SKM-1 (cell line): ENCODE results near the gene PCDHGB1.
"Not testable (repeated sequence)": the region's sequence is repeated elsewhere in the genome, so short reads cannot be mapped to it uniquely, and the experiment has no call there.

ENCODE experiments used
- DNase-seq: peaks from one replicate; lab custom pipeline; 2025; ENCODE audit not compliant: unreplicated experiment; lab: John Stamatoyannopoulos, UW

Gene PCDHGB1

GRCh38 chr5:141349917-141350619 lies at the start of gene PCDHGB1:
Gene PCDHGB1 (plus strand): TSS chr5:141350099. CDS start chr5:141350261, 162 bp downstream.
- no peak for DNase-seq

DNA sequence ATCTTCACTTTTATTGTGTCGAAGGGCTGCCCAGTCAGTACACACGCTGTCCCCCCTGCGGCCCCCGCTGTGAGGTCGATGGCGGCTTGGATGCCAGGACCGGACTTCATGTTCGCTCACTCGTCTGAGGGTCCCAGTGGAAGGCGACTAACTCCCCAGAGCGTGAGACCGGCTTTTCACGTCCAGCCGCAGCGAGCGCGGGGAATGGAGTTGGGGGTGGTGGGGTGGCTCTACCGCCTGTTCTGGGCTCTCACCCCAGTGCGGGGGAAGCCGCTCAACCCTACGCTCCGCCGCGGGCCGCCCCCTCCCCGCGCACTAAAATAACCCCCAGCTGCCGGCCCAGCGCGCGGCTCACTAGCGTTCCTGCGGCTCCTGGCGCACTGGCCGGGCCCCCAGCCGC lies 46.1 kb upstream of the PCDHGB1 start, which contains the start of gene SLC25A2:
Gene SLC25A2, minus strand, starts transcription at position 294 of the 400 bp plus-strand sequence. Its CDS starts 184 bp downstream, at position 110.
- DNase-seq: no peak

DNA sequence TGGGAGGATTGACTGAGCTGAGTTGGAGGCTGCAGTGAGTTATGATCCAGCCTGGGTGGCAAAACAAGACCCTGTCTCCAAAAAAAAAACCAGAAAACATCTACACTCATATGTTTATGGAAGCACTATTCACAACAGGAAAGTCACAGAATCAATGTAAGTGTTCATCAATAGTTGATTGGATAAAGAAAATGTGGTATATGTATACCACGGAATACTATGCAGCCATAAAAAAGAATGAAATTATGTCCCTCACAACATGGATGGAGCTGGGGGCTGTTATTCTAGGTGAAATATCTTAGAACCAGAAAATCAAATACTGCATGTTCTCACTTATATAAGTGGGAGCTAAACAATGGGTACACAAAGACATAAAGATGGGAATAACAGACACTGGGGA lies 43.3 kb upstream of the PCDHGB1 start:
- DNase-seq: no peak

DNA sequence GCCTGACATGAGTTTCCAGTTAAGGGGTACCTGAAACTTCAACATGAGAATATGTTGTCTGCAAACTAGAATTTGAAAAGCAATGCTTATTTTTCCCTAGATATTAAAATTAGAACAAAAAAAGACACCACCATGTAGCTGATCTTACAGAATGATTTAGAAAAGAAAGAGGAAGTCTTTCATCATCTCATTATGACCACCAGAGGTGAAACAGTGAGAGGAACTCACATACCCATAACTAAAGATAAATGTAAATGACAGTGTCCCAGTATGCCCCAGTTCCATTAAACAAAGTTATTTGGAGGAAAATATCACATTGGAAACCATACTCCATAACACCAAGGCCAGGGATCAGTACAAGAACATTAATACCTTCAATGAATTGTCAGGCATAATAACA lies 36.2 kb upstream of the PCDHGB1 start:
- DNase-seq: no peak

GRCh38 chr5:141316963-141317362 lies 32.9 kb upstream of the PCDHGB1 start:
- DNase-seq: not testable (repeated sequence)

DNA sequence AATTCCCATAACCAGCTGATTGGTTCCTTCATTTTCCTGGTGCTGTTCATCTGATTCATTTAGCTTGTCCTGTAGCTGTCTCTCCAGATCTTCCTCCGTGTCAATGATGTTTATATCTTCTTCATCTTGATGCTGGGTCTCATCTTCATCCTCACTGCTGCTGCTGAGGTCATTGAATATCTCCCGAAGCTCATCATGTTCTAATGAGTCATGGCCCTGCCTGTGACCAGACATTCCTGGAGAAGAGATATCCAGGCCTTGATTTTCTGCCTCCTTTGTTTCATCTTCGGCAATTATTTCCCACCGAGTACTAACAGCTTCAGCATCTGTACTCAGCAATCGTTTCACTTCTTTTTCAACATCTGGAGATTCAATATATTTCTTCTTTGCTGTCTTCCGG lies 30.7 kb upstream of the PCDHGB1 start:
- DNase-seq: no peak

DNA sequence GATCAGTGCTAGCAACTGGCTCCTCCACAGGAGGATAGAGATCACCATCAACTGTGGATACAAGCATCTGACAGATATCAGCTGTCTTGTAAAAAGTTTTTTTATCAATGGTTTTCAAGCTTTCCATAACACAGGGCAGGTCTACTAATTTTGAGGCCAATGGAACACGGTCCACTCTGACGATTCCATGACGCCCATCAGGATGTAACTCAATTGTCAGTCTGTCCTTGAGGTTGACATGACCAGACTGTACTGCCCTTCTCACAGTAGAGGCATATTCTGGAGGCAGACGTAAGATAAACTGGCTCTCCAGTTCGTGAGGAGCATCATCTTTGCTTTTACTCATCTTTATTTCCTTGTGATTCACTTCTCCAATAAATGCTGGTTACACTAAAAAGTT lies 30.2 kb upstream of the PCDHGB1 start:
- DNase-seq: no peak

DNA sequence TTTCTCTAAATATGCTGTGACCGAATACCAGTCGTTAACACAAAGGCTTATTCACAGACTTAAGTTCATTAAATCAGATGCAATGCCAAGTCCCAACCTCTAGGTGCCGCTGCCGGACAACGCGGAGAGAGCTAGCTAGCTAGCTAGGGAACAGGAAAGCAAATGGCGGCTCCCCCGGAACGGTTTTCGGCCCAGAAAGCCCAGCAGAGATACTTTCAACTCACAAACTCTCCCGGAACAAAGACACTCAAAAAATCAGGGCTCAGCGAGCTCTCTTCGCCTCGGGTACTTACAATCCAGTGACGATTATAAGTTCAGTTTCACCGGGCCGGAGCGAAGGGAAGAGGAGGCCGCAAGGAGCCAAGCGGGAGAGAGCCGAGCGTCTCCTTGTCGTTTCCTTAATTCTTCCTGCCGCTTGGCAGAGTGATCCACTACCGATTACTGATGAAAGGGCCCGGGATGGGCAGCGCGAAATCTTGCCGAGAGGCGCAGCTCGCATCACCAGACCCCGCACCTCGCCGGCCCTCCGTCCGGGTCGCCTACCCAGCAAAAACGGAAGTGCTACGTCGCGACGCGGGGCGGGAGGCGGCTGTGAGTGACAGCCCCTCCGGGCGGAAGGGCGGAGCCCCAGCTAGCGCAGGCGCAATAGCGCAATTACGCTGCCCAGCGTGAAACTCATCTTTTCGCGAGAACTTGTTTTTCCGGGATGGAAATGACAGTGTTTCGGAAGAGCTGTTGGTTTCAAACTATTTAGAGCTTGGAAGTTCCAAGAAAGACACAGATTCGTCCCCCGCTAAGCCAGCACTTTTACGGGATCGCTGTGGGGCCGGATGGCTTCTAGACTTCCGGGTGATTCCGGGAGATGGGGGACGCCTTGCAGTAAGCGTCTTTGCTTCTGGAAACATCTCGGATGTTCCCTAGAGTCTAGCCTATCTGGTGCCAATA lies 29.4 kb upstream of the PCDHGB1 start, which contains the start of gene TAF7:
Gene TAF7, minus strand, starts transcription at position 560 of the 945 bp plus-strand sequence. CDS start 740 bp downstream, outside the sequence.
- DNase-seq: peak; percentile 62

- no peak for DNase-seq
Observed at GRCh38 chr5:141322261-141322660, 27.6 kb upstream of the PCDHGB1 start.

DNA sequence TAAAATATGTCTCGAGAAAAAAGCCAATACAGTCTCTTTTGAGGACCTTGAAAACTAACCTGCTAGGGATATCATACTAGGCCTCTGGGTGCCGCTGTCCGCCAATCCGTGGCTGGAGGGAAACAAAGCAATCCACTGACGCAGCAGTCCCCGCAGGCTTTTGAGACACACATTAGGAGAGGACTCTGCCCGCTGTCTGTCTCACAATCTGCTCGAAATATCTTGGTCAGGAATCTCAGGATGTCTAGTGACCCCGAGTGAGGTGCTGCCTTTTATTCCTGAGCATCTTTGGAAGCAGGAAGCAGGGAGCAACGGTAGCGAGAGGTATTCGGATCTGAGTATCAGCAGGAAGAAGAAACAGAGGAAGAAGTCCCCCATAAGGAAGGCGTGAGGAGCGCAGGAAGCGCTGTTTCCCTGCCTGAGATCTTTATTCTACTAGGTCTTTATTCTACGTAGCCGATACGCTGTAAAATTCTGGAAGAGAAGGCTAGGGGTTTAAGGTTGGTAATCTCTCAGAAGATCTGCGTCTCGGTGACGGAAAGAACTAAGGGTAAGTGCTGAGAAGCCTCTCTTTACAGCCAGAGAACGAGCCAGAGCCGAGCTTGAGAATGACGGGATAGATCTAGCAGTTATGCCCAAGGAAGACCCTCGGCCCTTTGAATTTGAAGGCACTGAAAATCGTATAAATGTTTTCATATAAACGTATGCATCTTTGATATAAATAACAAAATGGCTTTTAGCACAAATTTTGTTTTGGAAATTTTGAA lies 23.6 kb upstream of the PCDHGB1 start:
- DNase-seq: no peak

DNA sequence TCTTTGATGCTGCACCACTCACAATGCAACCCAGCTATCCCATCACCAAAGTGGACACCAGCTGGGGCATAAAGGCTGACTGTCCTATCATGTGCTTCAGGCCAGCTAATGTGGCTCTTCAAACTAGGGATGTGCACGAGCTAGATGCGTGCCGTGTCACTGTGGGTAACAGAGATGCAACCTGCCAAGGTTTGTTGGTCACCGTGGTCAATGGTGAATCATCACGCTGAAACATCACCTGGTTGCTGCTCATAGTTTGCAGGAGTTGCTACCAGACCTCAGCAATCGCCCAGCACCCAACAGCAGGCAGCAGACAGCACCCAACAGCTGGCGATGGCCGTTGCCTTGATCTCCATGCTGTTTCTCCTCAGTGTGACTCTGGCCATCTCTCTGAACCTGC lies 21.7 kb upstream of the PCDHGB1 start:
- DNase-seq: no peak

DNA sequence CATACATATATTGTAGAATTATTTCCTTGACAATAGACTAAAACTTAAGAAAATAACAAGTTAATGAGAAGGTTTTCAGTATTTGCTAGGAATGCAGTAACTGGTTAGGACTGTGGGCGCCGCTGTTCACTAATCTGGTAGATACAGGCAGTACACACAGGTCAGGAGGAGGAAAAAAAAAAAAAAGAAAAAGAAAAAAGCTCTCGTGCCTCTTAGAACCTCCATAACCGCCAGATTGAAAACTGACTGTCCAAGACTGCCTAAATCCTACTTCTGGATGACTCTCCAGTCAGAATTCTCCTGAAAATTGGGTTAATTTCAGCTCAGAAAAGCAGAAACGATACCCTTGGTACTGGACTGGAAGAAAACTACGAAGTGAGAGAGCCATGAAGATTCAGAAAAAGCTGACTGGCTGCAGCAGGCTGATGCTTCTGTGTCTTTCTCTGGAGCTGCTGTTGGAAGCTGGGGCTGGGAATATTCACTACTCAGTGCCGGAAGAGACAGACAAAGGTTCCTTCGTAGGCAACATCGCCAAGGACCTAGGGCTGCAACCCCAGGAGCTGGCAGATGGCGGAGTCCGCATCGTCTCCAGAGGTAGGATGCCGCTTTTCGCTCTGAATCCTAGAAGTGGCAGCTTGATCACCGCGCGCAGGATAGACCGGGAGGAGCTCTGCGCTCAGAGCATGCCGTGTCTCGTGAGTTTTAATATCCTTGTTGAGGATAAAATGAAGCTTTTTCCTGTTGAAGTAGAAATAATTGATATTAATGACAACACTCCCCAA lies 19.4 kb upstream of the PCDHGB1 start, which contains the start of gene PCDHGA1:
Gene PCDHGA1, plus strand, starts transcription at position 216 of the 782 bp plus-strand sequence.
- no peak for DNase-seq

- DNase-seq: not testable (repeated sequence)
Observed at GRCh38 chr5:141332571-141332970, 17.3 kb upstream of the PCDHGB1 start.

DNA sequence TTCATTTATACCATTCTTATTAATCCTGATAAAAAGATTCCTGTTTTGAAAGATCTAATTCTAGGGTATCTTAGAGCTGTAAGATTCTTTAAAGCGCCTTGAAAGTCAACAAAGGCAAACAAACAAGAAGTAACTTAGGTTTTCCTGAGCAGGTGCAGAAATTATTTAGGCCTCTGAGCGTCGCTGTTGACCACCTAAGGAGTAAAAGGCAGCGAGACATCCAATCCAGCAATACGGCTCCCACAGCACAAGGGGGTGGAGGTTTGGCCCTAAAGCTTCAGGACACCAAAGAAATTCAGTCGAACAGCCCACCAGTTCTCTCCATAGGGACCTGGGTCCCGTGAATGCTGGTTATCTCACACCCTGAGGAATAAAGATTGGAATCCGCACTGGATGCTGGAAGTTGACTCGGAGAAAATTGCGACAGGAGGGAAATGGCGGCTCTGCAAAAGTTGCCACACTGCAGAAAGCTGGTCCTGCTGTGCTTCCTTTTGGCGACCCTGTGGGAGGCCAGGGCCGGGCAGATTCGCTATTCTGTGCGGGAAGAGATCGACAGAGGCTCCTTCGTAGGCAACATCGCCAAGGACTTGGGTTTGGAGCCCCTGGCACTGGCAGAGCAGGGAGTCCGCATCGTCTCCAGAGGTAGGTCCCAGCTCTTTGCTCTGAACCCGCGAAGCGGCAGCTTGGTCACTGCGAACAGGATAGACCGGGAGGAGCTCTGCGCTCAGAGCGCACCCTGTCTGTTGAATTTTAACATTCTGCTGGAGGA lies 11.2 kb upstream of the PCDHGB1 start, which contains the start of gene PCDHGA2:
Gene PCDHGA2, plus strand, starts transcription at position 223 of the 769 bp plus-strand sequence.
- DNase-seq: no peak

DNA sequence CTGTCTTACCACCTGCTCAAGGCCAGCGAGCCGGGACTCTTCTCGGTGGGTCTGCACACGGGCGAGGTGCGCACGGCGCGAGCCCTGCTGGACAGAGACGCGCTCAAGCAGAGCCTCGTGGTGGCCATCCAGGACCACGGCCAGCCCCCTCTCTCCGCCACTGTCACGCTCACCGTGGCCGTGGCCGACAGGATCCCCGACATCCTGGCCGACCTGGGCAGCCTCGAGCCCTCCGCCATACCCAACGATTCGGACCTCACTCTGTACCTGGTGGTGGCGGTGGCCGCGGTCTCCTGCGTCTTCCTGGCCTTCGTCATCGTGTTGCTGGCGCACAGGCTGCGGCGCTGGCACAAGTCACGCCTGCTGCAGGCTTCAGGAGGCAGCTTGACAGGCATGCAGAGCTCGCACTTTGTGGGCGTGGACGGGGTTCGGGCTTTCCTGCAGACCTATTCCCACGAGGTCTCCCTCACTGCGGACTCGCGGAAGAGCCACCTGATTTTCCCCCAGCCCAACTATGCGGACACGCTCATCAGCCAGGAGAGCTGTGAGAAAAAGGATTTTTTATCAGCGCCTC lies 9.0 kb upstream of the PCDHGB1 start:
- DNase-seq: not testable (repeated sequence)

DNA sequence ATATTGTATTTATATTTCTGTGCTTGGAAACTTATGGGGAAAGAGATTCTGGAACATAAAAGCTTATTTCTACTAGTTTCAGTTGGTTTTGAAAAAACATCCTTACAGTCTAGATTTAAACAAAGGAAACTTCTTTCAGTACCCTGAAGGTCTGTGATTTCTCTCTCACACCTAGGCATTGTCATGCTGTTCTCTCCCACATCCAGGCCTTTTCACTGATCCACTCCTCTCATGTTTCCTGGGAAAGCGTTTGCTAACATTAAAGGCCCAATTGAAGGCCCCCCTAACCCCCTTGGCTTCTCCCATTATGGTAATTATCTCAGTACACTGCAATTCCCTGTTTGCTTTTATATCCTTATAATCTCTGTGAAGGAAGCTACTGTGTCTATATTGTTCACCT lies 7.1 kb upstream of the PCDHGB1 start:
- DNase-seq: no peak

DNA sequence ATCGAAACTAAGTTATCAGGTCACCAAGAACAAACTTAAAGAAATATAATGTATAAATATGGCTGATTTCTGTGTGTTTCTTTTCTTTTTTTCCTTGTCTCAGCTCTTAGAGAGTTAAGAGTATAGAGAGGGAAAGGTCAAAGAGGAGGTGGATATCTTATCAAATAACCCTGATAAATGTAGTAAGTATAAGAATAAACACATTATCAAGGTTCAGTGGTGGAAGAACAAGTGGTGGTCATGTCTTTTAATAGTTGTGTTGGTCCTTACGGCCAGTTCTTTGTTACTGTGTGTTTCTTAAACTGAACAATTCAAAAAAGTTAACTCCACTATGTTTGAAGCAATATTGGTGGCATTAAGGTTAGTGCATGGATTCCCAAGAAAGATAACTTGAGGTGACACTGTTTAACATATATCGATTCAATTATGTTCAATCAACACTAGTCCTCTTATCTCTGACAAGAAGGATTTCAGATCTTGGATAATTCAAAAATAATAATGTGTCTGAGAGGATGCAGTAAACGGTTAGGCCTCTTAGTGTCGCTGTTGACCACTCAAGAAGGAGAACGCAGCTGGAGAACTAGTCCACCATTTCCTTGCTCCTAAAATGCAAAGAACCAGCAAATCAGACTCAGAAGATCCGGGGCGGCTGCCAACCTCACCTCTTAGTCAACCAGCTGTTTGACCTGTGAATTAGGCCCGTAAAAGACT lies 6.5 kb upstream of the PCDHGB1 start, which contains the start of gene PCDHGA3:
Gene PCDHGA3, plus strand, starts transcription at position 588 of the 711 bp plus-strand sequence. CDS start 205 bp downstream, outside the sequence.
- DNase-seq: no peak

DNA sequence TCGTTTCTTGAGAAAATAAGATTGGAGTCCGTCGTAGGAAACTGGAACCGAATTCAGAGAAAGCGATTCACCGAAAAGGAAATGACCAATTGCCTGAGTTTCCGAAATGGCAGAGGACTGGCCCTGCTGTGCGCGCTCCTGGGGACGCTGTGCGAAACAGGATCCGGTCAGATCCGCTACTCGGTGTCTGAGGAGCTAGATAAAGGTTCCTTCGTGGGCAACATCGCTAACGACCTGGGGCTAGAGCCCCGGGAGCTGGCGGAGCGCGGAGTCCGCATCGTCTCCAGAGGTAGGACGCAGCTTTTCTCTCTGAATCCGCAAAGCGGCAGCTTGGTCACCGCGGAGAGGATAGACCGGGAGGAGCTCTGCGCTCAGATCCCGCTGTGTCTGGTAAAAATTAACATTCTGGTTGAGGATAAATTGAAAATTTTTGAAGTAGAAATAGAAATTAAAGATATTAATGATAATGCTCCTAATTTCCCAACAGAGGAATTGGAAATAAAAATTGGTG lies 5.9 kb upstream of the PCDHGB1 start:
- no peak for DNase-seq
